ENCODE measurements around the gene GEMIN4. TPM values are rescaled to one million over a fixed set of nuclear protein-coding genes. Genes with fewer than 3 reads are reported as not detected.

The GEMIN4 gene
- total and polyA plus RNA-seq, 2 experiments from 2014 or later: 14.1 to 45.0 TPM

GRCh38 chr17:773016-773415, 21.0 kb upstream of the GEMIN4 start (continued):
- TF ChIP-seq ETS1 (IDR thresholded peaks at IDR 0.05) (no peak), ZNF331 (CRISPR knock-in tag; IDR thresholded peaks at IDR 0.05; ENCODE audit: low read depth) (no peak), CTCF (conservative IDR thresholded peaks at IDR 0.05; ENCODE audit: low read depth in 2 of 2) (no peak), STAT1 (IDR thresholded peaks at IDR 0.05; ENCODE audit: unreplicated experiment) (no peak), EZH2phosphoT487 (IDR thresholded peaks at IDR 0.05; ENCODE audit: unreplicated experiment) (no peak), NANOG (IDR thresholded peaks at IDR 0.05; ENCODE audit: borderline replicate concordance) (no peak), JUNB (IDR thresholded peaks at IDR 0.05; ENCODE audit: unreplicated experiment) (no peak)

- Histone ChIP-seq H3K27ac (ENCODE audit: low read depth) (no peak overlapping the region), H3K27me3 (ENCODE audit: insufficient read depth) (no peaks in the 10 kb centered on the region), H3K9me2 (ENCODE audit: insufficient read depth) (no peaks in the 10 kb centered on the region), H3K4me1 (ENCODE audit: insufficient read depth) (no peaks in the 10 kb centered on the region), H3K4me3 (no peak overlapping the region), H3F3A (replicated peaks; ENCODE audit: low read depth) (no peaks in the 10 kb centered on the region), H3K36me3 (ENCODE audit: insufficient read depth) (peaks cover 29% of the 10 kb centered on the region), H2AFZ (no peak overlapping the region), H3K4me2 (no peak overlapping the region), H3K79me2 (replicated peaks; ENCODE audit: insufficient read depth) (no peaks in the 10 kb centered on the region), H4K20me1 (replicated peaks; ENCODE audit: insufficient read depth) (peaks cover 2% of the 10 kb centered on the region)
- Mint-ChIP-seq H3K4me3 (no peak overlapping the region), H3K4me1 (no peaks in the 10 kb centered on the region), H3K27ac (no peak overlapping the region), H3K9me3 (no peaks in the 10 kb centered on the region), H3K27me3 (ENCODE audit: insufficient read depth, low read depth, poor library complexity) (peaks cover 13% of the 10 kb centered on the region), H3K36me3 (ENCODE audit: low read depth) (peaks cover 72% of the 10 kb centered on the region)
- DNase-seq (ENCODE audit: low spot score) (no peak), ATAC-seq (no peak)
- no peak for TF ChIP-seq EZH2 (IDR thresholded peaks at IDR 0.05; ENCODE audit: low read depth, unreplicated experiment)
- no peak for TF ChIP-seq NANOG (IDR thresholded peaks at IDR 0.05; ENCODE audit: borderline replicate concordance)
- TF ChIP-seq ZNF331 (CRISPR knock-in tag; IDR thresholded peaks at IDR 0.05; ENCODE audit: low read depth): no peak
- TF ChIP-seq JUNB (IDR thresholded peaks at IDR 0.05; ENCODE audit: unreplicated experiment): no peak
- no peak for TF ChIP-seq POLR2AphosphoS5 (IDR thresholded peaks at IDR 0.05; ENCODE audit: low read depth)
Observed at GRCh38 chr17:767076-767475, 15.0 kb upstream of the GEMIN4 start.

- Mint-ChIP-seq H3K4me3 (no peak overlapping the region), H3K27me3 (ENCODE audit: insufficient read depth, low read depth, poor library complexity) (peaks cover 9% of the 10 kb centered on the region)
- H3K4me2 ChIP-seq: no peak overlapping the region
- TF ChIP-seq EZH2 (IDR thresholded peaks at IDR 0.05; ENCODE audit: low read depth, unreplicated experiment) (no peak), ZNF114 (CRISPR knock-in tag; IDR thresholded peaks at IDR 0.05) (no peak), REST (IDR thresholded peaks at IDR 0.05; ENCODE audit: unreplicated experiment) (no peak), CREB1 (CRISPR knock-in tag; IDR thresholded peaks at IDR 0.05; ENCODE audit: low read depth) (no peak), ZNF331 (CRISPR knock-in tag; IDR thresholded peaks at IDR 0.05; ENCODE audit: low read depth) (no peak), EZH2phosphoT487 (IDR thresholded peaks at IDR 0.05; ENCODE audit: unreplicated experiment) (no peak), ETS1 (IDR thresholded peaks at IDR 0.05) (no peak)
Observed at GRCh38 chr17:760371-760770, 8.3 kb upstream of the GEMIN4 start.

More at GRCh38 chr17:760371-760770, 8.3 kb upstream of the GEMIN4 start:
- Mint-ChIP-seq H3K36me3 (ENCODE audit: low read depth) (peaks cover 77% of the 10 kb centered on the region), H3K4me1 (peaks cover 12% of the 10 kb centered on the region), H3K27ac (no peak overlapping the region), H3K9me3 (no peaks in the 10 kb centered on the region; the same call in 2 of the 3 replicates)
- Histone ChIP-seq H3K4me1 (ENCODE audit: insufficient read depth) (no peaks in the 10 kb centered on the region), H3K4me3 (no peak overlapping the region), H3K27me3 (ENCODE audit: insufficient read depth) (no peaks in the 10 kb centered on the region), H2AFZ (no peak overlapping the region), H3F3A (replicated peaks; ENCODE audit: low read depth) (no peaks in the 10 kb centered on the region), H3K79me2 (replicated peaks; ENCODE audit: insufficient read depth) (no peaks in the 10 kb centered on the region), H3K9me2 (ENCODE audit: insufficient read depth) (no peaks in the 10 kb centered on the region), H3K27ac (ENCODE audit: low read depth) (no peak overlapping the region), H4K20me1 (replicated peaks; ENCODE audit: insufficient read depth) (no peaks in the 10 kb centered on the region), H3K36me3 (ENCODE audit: insufficient read depth) (peaks cover 25% of the 10 kb centered on the region)
- DNase-seq (ENCODE audit: low spot score) (no peak), ATAC-seq (no peak)
